ENCODE measurements around the gene CACNA1B. TPM values are rescaled to one million over a fixed set of nuclear protein-coding genes. Genes with fewer than 3 reads are reported as not detected.

CACNA1B gene
- total and polyA plus RNA-seq, 2 of the 13 experiments (the other 11 are each of a cell fraction or from before 2014, with no cell fraction given) = under 0.01 to 0.04 TPM

- no peak overlapping the region for H3K27ac ChIP-seq (ENCODE audit: extremely low read length, insufficient read depth, low read length)
- no peak overlapping the region for H3K4me3 ChIP-seq (replicated peaks in 1 of 3; ENCODE audit: insufficient read depth in 1 of 3, low read depth in 2 of 3, low read length in 3 of 3)
- no peaks in the 10 kb centered on the region for H3K4me1 ChIP-seq (ENCODE audit: insufficient read depth, low read length)
- intact Hi-C loops (cut with micrococcal nuclease; ENCODE audit: unreplicated experiment) = no loop called here
- no peak overlapping the region for H2AFZ ChIP-seq (ENCODE audit: low read length)
- no TSS peak for BruUV-seq (replicated peaks)
- ATAC-seq = no peak
- no peak for DNase-seq (ENCODE audit: low spot score)
- 70% methylated on average over 4 of the region's 5 CpGs for WGBS (ENCODE audit: low lambda C conversion rate)
- no peak overlapping the region for H3K4me2 ChIP-seq (ENCODE audit: low read depth, low read length)
- peaks cover 6 to 79% of the 10 kb centered on the region in 2 experiments; a peak in 3 of 5 replicates for H3K27me3 ChIP-seq (ENCODE audit: control insufficient read depth in 1 of 2, insufficient read depth in 2 of 2, low read length in 2 of 2)
- H3K9me3 ChIP-seq (ENCODE audit: low read length) = no peaks in the 10 kb centered on the region
- H4K20me1 ChIP-seq (ENCODE audit: insufficient read depth, low read length) = no peaks in the 10 kb centered on the region
- ChIA-PET CTCF (ENCODE audit: low intra/inter-chr PET ratio, low total read pairs) (no interaction called here), POLR2A (no interaction called here)
- no peaks in the 10 kb centered on the region for H3K36me3 ChIP-seq (replicated peaks in 1 of 2; ENCODE audit: control insufficient read depth in 1 of 2, insufficient read depth in 2 of 2, low read length in 2 of 2)
- no peaks in the 10 kb centered on the region for H3K79me2 ChIP-seq (ENCODE audit: insufficient read depth, low read length)
- in situ Hi-C loops (cut with HindIII; ENCODE audit: extremely low pct_ligation_motif_present, low pct_unique_long_range_greater_than_20kb) = no loop called here
- H3K9ac ChIP-seq (ENCODE audit: insufficient read depth, low read depth, low read length) = no peak overlapping the region
- no peak for FAIRE-seq
- TF ChIP-seq GATA4 (IDR thresholded peaks at IDR 0.05; ENCODE audit: borderline replicate concordance, low read depth) = no peak
- no peak for TF ChIP-seq SP2 (CRISPR knock-in tag; IDR thresholded peaks at IDR 0.05)
- TF ChIP-seq ZNF891 (CRISPR knock-in tag; IDR thresholded peaks at IDR 0.05) = no peak
- no peak for TF ChIP-seq ZNF558 (CRISPR knock-in tag; IDR thresholded peaks at IDR 0.05; ENCODE audit: borderline replicate concordance)
- no peak for TF ChIP-seq SOX6 (IDR thresholded peaks at IDR 0.05)
- no peak for TF ChIP-seq SOX6 (CRISPR knock-in tag; IDR thresholded peaks at IDR 0.05)
- TF ChIP-seq ZNF407 (CRISPR knock-in tag; IDR thresholded peaks at IDR 0.05; ENCODE audit: not compliant biosample characterization) = no peak
- TF ChIP-seq PRDM4 (CRISPR knock-in tag; IDR thresholded peaks at IDR 0.05; ENCODE audit: borderline replicate concordance) = no peak
- no peak for TF ChIP-seq SNAI1 (CRISPR knock-in tag; IDR thresholded peaks at IDR 0.05; ENCODE audit: borderline replicate concordance)
- TF ChIP-seq HOXA3 (CRISPR knock-in tag; IDR thresholded peaks at IDR 0.05) = no peak
- no peak for TF ChIP-seq ZNF20 (CRISPR knock-in tag; IDR thresholded peaks at IDR 0.05)
Observed at GRCh38 chr9:138076650-138077009, 199.0 kb downstream of the CACNA1B start.

Data from HepG2 (cell line).